Kidney glomerular epithelial cell (primary cell): Measurements from ENCODE around the gene AKAP10.
"Not testable (repeated sequence)": the region's sequence is repeated elsewhere in the genome, so short reads cannot be mapped to it uniquely, and the experiment has no call there.

Experiments used
- DNase-seq: peaks from one replicate; lab custom pipeline; 2025; lab: John Stamatoyannopoulos, UW

Gene AKAP10

DNA sequence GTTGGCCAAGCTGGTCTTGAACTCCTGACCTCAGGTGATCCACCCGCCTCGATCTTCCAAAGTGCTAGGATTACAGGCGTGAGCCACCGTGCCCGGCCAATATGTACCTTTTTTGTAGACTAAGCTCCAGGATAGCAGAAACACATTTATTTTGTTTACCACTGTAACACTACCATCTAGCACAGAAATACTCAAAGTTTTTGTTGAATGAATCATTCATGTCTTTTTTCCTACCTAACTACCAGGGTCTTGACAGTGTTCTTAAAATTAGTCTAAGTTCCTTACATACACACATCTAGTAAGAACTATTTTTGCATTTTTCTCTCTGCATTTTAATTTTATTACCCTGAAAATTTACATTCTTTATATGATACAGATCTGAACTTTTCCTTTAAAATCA is 44.4 kb downstream of the AKAP10 start:
- peak; percentile 7 for DNase-seq

DNA sequence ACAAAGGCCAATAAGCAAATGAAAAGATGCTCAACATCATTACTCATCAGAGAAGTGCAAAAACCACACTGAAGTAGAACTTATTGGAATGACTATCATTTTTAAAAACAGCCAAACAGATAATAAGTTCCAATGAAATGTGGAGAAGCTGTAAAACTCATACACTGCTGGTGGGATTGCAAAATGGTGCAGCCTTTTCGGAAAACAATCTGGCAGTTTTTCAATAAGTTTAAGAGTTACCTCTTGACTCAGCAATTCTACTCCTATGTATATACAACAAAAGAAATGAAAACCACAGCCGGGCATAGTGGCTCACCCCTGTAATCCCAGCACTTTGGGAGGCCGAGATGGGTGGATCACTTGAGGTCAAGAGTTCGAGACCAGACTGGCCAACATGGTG is 49.3 kb downstream of the AKAP10 start:
- DNase-seq: no peak

DNA sequence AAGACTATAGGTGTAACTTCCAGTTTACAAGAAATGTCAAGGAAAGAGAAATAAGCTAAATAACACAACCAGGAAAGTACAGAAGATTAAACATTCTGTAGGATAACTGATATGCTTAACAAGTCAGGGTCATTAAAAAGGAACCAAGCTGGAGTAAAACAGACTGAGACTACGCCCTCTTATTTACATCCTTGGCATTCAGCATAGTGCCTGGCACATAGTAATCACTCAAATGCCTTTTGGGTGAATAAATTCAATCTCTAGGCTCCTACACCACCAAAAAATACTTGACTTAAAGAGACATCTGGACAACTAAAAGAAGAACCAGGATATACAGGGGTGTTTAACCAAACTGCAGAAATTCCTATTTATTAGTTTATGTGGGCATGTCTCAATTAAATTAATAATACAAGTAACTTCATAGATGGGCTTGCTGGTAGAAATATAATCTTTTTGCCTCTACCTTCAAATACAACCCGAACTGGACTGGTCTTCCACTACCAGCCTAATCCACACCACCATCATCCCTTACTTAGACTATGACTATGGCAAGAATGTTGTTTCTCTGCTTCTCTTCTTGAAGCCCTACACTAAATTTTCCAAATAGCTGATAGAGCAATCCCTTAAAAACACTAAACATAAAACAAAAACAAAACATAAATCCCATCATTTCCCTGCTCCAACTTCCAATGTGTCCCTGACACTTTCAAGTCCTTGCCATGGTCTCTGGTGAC is 62.2 kb downstream of the AKAP10 start:
- DNase-seq: no peak

DNA sequence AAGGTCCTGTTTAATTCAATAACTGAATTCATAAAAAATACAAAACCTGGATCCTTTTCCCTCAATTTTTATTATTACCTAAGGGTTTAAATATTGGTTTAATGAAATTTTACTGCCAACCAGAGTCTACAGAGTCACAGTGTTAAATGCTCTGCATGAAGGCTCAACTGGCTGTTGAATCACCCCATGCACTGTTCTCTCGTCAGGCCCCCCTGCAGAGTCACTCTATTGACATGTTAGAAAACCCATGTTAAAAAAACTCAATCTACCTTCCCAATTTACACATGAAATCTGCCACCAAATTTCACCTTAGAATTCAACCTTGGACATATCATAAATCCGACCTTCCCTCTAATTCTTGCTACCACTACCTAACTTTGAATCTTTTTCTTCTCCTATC is 66.6 kb downstream of the AKAP10 start:
- no peak for DNase-seq

DNA sequence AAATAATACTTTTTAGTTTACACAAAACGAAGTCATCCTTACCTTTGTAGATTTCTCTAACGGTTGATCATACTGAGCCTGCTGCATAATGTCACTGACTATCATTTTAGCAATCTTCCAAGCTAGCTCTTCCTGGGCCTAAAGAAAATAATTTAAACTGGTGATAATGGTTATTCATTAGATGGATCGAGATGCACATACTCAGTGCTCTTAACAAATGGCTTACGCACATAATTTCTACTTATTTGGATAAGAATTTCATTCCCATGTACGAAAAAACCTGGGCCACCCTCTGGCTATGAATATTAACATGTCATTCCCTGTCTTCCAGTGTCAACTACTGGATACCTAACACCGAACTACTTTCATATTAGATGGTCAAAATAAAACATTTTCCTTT is 68.5 kb downstream of the AKAP10 start:
- DNase-seq: no peak

DNA sequence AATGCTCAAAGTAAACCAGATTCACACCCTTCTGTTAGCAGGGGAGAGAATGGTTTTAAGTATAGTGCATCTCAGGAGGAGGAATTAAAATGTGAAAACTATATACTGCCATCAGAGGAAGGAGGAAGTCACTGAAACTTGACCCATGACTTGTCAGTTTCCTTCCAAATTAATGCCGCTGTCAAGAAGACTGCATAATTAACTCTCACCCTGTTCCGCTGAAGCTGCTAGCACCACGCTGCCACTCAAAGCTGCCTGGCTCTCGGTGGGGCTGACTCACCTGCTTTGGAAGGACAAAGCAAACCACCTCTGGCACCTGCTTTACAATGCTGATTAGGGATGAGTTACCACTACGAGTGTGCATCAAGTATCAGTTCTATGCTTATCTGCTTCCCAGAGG is 72.1 kb downstream of the AKAP10 start:
- no peak for DNase-seq

DNA sequence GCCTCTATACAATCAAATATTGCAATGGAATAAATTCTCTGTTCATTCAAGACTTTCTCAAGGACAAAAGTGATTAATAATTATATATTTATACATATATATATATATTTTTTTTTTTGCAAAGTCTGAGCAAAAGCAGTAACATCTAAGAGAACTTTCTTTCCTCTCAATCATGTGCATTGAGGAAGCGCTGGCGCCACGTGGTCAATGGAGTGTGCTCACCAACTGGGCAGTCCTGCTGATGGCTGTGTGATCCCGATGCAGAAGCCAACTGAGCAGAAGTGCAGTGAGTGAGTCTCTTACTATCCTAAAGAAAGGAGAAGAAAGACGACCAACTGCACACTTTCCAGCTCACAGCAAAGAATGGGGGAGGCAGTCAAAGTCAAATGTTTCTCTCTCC is 72.7 kb downstream of the AKAP10 start:
- no peak for DNase-seq

DNA sequence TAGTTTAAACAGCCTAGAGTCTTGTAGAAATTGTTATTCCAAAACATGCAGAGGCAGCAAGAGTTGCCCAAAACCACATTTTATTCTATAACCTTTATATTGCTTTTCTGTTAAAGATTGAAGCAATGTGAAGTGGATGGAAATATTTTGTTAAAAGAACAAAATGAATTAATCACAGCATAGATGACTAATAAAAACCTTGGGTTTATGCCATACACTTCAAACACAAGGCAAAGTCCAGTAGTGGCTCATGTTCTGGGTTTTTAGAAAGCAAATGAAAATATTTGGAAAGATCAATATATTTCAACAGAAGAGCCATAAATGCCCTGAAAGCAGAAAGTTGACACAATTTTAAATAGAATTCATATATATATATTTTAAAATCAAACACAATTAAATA is 73.2 kb downstream of the AKAP10 start:
- no peak for DNase-seq

DNA sequence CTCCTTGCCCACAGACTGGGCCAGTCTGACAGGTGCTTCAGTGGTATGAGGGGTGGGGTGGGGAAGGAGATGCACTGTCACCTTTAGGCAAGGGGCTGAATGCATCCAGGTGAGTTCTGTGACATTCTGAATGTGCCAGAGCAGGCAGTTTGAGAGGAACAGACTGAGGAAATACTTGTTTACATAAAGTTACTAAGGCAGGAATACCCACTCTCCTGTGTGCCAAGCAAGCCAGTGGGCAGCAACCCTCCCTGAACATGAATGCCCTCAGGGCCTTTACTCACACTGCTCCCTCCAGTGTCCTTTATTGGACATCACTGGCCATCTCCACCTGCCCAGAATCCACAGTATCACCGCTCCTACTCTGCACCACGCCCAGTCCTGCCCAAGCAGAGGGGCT is 76.8 kb downstream of the AKAP10 start:
- DNase-seq: no peak

DNA sequence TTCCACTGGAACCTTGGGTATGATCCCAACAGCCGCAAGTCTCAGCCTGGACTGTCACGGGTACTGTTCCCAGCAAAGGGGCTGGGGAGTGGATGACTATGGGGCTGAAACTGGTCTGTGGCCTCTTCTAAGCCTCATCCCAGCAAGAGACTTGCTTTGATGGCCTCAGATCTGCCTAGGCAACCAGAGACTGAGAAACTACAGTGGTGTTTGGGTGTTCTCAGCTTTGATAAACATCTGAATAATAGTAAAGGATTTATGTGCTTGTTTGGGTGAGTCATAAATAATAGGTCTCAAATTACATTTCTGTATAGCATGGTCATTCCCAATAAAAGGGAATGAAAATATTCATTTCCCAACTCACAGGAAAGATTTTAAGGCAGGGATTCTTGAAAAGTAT is 79.7 kb downstream of the AKAP10 start:
- no peak for DNase-seq

DNA sequence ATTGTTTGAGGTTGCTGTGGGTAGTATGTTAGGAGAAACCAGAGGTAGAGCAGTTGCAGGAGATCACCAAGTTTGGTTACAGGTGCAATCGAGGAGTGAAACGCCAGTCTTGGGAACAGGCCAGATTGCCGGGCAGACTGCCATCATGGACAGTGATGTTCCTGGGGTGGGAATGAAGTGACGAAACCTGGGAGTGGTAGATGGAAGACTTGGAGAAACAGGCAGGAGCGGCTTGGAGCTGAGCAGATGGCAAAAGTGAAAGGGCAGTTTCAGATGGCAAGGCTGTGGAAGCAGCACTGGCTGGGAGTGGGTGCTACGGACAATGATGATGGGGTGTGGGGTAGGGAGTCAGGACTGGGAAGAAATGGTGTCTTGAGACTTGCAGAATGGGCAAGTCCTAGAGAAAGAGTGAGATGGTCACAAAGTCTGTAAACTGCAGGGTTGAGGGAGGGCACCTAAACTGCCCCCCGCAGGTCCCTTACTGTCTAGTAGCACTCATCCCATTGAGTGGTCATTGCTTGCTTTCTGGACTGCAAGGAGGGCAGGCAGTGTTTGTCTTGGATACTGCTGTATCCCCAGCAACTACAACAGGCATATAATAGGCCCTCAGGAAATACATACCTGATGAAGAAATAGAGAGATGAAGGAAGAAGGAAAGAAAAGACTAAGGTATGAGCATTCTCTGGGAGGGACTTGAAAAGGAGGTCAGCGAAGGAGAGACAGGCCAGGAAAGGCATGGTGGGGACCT is 80.4 kb downstream of the AKAP10 start:
- no peak for DNase-seq

DNA sequence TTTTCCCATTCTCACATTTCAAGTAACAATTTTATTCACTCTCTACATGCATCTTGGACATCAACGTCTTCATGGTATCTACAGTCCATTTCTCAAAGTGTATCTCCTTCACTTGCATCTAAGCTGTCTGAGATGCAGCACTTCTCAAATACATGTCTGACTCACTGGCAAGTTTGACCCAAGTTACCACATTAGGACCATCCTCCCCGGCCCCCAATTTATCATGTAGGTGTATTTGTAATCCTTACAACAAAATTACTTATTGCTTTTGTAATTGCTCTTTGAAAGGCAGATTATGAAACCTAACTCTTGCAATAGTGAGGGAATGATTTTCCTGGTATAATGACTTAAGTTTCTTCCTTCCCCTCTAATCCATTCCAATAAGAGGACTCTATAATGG is 80.9 kb downstream of the AKAP10 start:
- no peak for DNase-seq

DNA sequence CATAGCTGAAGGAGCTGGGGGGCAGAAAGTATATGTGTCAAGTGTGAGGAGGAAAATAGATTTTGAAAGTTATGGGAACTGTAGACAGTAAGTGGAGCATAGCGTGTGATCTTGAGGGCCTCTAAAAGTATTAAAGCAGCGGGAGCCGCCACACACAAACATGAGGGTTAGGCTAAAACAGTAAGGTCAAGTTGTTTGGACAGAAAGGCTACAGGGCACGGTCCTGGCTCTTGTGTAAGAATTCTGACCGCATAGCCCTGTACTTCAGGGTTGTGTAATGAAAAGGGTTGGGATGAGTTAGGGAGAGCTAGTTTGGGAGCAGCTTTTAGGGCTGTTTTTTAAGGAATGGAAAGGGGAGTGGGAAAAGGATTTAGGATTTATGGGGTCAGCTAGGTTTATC is 87.1 kb downstream of the AKAP10 start:
- not testable (repeated sequence) for DNase-seq

DNA sequence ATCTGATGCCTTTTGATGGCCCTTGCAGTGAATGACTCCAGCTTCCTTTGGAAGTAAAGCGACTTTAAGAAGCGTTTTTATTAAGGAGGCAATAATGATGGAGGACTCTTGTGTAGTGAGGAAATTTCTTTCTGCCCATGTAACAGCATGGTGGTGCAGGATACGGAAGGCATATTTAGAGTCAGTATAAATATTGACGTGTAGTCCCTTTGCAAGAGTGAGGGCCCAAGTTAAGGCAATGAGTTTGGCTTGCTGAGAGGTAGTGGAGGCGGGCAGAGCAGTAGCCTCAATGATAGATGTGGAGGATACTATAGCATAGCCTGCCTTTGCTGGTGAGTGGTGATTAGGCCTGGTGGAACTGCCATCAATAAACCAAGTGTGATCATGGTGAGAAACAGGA is 87.6 kb downstream of the AKAP10 start:
- DNase-seq: not testable (repeated sequence)

DNA sequence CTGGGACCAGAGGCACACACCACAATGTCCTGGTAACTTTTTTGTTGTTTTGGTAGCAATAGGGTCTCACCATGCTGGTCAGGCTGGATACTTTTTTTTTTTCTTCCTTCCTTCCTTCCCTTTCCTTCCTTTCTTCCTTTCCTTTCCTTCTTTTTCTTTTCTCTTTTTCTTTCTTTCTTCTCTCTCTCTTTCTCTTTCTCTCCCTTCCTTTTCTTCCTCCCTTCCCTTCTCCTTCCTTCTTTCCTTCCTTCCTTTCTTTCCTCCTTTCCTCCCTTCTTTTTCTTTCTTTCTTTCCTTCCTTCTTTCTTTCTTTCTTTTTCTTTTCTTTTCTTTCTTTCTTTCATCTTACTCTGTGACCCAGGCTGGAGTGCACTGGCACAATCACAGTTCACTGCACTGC is 91.5 kb downstream of the AKAP10 start:
- no peak for DNase-seq

DNA sequence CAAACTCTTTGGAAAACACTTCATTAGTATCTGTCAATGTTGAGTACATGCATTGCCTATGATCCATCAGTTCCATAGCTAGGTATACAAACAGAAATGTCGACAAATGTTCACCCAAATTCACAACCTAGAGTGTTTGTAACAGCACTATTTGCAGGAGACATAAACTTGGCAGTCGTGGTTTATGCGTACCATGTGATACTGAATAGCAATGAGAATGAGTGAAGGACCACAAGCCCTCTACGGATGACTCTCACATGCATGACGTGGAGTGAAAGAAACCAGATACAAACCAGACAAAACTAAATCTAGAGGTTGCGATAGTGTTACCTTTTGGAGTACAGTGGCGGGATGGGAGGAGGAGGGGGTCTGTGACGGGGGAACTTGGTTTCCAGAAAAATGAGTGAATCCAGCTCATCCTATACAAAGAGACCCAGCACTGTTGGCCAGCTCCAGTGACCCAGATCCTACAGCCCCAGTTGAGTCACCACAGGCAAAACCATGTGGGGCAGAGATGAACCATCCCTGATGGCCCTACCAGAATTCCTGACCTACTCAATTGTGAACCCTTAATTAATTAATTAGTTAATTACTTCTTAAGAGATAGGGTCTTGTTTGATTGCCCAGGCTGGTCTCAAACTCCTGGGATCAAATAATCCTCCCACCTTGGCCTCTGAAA is 94.0 kb downstream of the AKAP10 start:
- no peak for DNase-seq

DNA sequence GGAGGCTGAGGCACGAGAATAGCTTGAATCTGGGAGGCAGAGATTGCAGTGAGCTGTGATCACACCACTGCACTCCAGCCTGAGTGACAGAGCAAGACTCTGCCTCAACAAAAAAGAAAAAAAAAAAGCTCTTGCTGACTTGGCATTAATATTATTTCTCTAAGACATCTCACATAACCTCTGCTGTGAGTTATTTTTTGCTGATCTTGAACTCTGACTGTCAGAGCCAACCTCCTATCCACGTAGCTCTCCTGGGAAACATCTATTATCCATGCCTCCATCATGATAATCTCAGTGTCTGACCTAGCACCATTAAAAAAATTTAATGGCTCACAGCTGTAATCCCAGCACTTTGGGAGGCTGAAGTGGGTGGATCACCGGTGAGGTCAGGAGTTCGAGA is 97.2 kb downstream of the AKAP10 start:
- DNase-seq: no peak

DNA sequence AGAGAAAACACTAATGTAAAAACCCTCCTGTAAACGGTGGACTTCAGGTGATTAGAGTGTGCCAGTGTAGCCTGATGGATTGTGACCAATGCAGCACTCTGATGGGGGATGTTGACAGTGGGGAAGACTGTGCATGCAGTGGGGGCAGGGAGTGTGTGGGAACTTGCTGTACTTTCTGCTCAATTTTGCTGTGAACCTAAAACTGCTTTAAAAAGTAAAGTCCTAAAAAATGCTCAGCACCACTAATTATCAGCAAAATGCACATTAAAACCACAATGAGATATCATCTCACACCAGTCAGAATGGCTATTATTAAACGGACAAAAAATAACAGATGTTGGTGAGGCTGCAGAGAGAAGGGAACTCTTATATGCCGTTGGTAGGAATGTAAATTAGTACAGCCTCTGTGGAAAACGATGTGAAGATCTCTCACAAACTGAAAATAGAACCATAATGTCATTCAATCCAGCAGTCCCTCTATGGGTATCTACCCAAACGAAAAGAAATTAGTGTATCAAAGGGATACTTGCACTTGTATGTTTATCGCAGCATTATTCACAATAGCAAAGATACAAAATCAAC is 100.2 kb downstream of the AKAP10 start:
- DNase-seq: no peak

DNA sequence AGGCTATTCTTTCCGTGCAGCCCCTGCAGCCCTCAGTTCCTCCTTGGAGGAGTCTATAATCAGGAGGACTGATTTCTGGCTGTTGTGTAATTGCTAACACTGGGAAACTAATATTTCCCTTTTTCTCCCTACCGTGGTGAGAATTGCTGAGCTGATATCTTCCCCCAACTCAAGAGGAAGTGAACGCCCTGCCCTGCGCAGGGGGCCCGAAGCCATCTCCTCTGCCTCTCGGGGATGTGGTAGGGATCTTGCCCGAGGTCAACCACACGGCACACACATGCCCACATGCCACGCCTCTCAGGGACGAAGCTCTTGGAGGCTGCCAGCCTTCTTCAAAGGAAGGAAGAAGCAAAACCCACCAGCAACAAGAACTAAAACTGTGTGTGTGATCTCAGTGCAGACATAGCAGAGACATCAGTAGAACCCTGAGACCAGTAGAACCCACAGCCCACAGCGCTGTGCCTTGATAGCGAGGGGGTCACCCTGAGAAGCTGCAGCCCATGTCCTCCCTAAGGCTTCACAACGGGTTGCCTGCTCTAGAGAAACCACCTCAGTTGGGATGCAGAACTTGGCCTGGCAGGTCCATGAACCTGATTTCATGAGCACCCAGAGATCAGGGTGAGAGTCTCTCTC is 101.0 kb downstream of the AKAP10 start:
- DNase-seq: no peak

DNA sequence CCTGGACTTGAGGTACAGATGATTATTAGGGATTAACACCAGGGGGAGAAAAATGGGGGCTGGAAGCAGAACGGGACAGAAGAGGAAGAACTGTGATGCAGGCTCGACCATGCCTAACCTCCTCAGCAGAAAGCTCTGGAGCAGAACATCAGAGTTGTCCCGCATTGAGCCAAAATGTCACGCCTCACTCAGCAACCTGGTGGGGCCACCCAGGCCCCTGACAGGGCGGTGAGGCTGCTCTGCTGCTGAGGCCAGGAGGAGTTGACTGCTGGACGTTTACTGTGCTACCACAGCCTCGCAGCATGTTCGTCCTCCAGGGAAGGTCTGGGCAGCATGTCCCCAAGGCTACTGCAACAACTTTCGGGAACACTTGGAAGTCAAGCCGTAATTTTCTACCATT is 103.4 kb downstream of the AKAP10 start:
- DNase-seq: no peak

DNA sequence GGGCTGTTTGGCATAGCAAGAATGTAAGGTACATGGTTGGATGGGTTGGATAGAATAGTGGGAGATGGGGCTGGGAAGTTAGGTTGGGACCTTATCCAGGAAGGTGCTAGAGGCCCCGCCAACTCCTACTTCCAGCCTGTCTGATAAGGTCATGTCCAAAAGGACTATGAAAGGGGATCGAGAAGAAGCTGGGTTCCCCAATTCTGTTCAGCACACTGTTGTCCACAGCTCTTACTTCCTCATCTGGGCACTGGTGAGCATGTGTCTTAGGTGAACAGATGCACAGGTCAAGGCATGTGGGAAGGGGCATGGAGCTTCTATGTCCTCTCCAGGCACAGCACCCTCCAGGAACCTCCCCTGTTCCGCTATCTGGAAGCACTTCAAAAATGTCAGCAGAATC is 104.3 kb downstream of the AKAP10 start:
- DNase-seq: no peak

DNA sequence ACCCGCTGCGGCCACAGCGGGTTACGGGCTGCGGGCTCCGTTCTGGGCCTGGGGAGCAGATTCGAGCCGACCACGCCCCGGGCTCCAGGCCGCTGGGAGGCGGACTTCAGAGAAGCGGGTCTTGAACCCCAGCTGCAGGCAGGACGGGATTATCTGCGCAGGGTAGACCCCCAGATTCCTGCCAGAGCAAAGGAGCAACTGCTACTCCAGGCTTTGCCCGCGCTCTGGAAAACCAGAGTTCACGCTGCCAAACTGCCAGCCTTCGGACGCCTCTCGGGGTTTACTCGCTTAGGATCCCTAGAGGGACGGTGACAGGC is 109.6 kb downstream of the AKAP10 start:
- no peak for DNase-seq
